A549 (cell line): Measurements from ENCODE around the gene GJA4. TPM values are rescaled to one million over a fixed set of nuclear protein-coding genes. Genes with fewer than 3 reads are reported as not detected.

ENCODE experiments used
- ATAC-seq, 2 experiments: fragments of 200-7000 bp in 1 of 2; fragments of >200 bp in 1 of 2; cut with Nextera tagmentation in 1 of 2; cut with Tn5 transposase in 1 of 2; 3 replicates each; pipeline versions ENCODE4 v1.8.0 to v1.9.1; 2018 to 2020; ENCODE audit warnings: mild to moderate bottlenecking in 1 of 2, moderate library complexity in 1 of 2
- CTCF ChIA-PET: fragments of 300-600 bp; sonication (Branson Sonifier 250); formaldehyde crosslinking; extraction: SDS; loops from one replicate; lab custom pipeline; 2021; ENCODE audit warnings: antibody characterized with exemption, inconsistent platforms; lab: Yijun Ruan, JAX
- POLR2A ChIA-PET: fragments of 350-600 bp; formaldehyde crosslinking; extraction: SDS; loops from one replicate; lab custom pipeline; 2021; ENCODE audit warnings: antibody characterized with exemption, inconsistent platforms; lab: Yijun Ruan, JAX
- DNase-seq, 2 experiments: peaks; one replicate each; pipeline versions ENCODE4 v3.0.0 to v3.0.0-alpha.2; 2011 to 2016; ENCODE audit warnings: low read depth in 1 of 2, low spot score in 1 of 2
- FAIRE-seq: peaks from 2 replicates; lab custom pipeline; 2011; peaks lifted over from hg19 to GRCh38; lab: Jason Lieb, UNC
- H3K27ac ChIP-seq, 2 experiments: fragments of >200 bp; sonication (Bioruptor Twin); formaldehyde crosslinking; 3 replicates each; pipeline ENCODE4 v1.5.1; 2016 to 2017
- H3K4me1 ChIP-seq: fragments of >200 bp; sonication (Bioruptor Twin); formaldehyde crosslinking; 3 replicates; pipeline ENCODE4 v1.6.1; 2016
- H3K4me2 ChIP-seq: fragments of >200 bp; sonication (Bioruptor Twin); formaldehyde crosslinking; 3 replicates; pipeline ENCODE4 v1.6.1; 2016
- H3K4me3 ChIP-seq: fragments of >200 bp; sonication (Bioruptor Twin); formaldehyde crosslinking; 3 replicates; pipeline ENCODE4 v1.5.1; 2016
- H3K9me3 ChIP-seq: fragments of >200 bp; sonication (Bioruptor Twin); formaldehyde crosslinking; 3 replicates; pipeline ENCODE4 v1.6.1; 2016
- BHLHE40 ChIP-seq: IDR thresholded peaks from 2 replicates; pipeline ENCODE4 v1.6.1; 2012; ENCODE audit warnings: low read depth, low read length, inconsistent platforms
- CEBPB ChIP-seq, 2 experiments: fragments of >200 bp in 1 of 2; sonication (Bioruptor Twin) in 1 of 2; formaldehyde crosslinking in 1 of 2; IDR thresholded peaks; 2 replicates each; pipeline ENCODE4 v1.6.1; 2012 to 2016
- CHD2 ChIP-seq: fragments of 150-350 bp; IDR thresholded peaks from 2 replicates; pipeline ENCODE4 v1.6.1; 2014; ENCODE audit warnings: low read length; ENCODE audit not compliant: partially characterized antibody
- EHF ChIP-seq: fragments of 250-450 bp; sonication (Bioruptor Pico); IDR thresholded peaks from 2 replicates; pipeline ENCODE4 v1.5.0; 2020; ENCODE audit warnings: mild to moderate bottlenecking
- ESRRA ChIP-seq: fragments of 150-350 bp; IDR thresholded peaks from 2 replicates; pipeline ENCODE4 v1.6.1; 2014; ENCODE audit warnings: mild to moderate bottlenecking, low read length, borderline replicate concordance
- FOSB ChIP-seq: fragments of 250-450 bp; sonication (Bioruptor Pico); IDR thresholded peaks from 2 replicates; pipeline ENCODE4 v1.5.0; 2020; ENCODE audit warnings: mild to moderate bottlenecking, moderate library complexity
- FOXS1 ChIP-seq: fragments of 250-450 bp; sonication (Bioruptor Pico); IDR thresholded peaks from 2 replicates; pipeline ENCODE4 v1.5.0; 2020; ENCODE audit warnings: mild to moderate bottlenecking, moderate library complexity
- HOXA7 ChIP-seq: fragments of 250-450 bp; sonication (Bioruptor Pico); IDR thresholded peaks from 2 replicates; pipeline ENCODE4 v1.5.0; 2020; ENCODE audit warnings: mild to moderate bottlenecking, moderate library complexity
- KDM1A ChIP-seq: fragments of 200-600 bp; sonication (generic); IDR thresholded peaks from 2 replicates; pipeline ENCODE4 v1.6.1; 2016; ENCODE audit warnings: low read depth, mild to moderate bottlenecking
- MAFK ChIP-seq: fragments of 450-650 bp; IDR thresholded peaks from 2 replicates; pipeline ENCODE4 v1.6.1; 2014; ENCODE audit not compliant: partially characterized antibody
- MAZ ChIP-seq: fragments of 150-350 bp; IDR thresholded peaks from 2 replicates; pipeline ENCODE4 v1.6.1; 2014; ENCODE audit warnings: antibody characterized with exemption, low read depth, low read length, borderline replicate concordance
- MYC ChIP-seq: IDR thresholded peaks from 2 replicates; pipeline ENCODE4 v1.6.1; 2012; ENCODE audit warnings: mild to moderate bottlenecking, inconsistent platforms, low read length, improper control_type of control experiment, borderline replicate concordance
- NFE2L2 ChIP-seq: fragments of 150-350 bp; conservative IDR thresholded peaks from 2 replicates; pipeline ENCODE4 v1.6.1; 2014; ENCODE audit warnings: low read length
- POLR2AphosphoS2 ChIP-seq: conservative IDR thresholded peaks from 2 replicates; pipeline ENCODE4 v1.6.1; 2012; ENCODE audit warnings: low read length, improper control_type of control experiment, inconsistent platforms
- RAD21 ChIP-seq, 2 experiments: fragments of >200 bp in 1 of 2; sonication (Bioruptor Twin) in 1 of 2; formaldehyde crosslinking in 1 of 2; IDR thresholded peaks in 1 of 2; conservative IDR thresholded peaks in 1 of 2; 2 replicates in 1 of 2; 3 replicates in 1 of 2; pipeline ENCODE4 v1.6.1; 2012 to 2018; ENCODE audit warnings: inconsistent platforms in 1 of 2
- RARB ChIP-seq: fragments of 250-450 bp; sonication (Bioruptor Pico); IDR thresholded peaks from 2 replicates; pipeline ENCODE4 v1.8.0; 2021; ENCODE audit warnings: mild to moderate bottlenecking, moderate library complexity
- RFX5 ChIP-seq: fragments of 450-650 bp; IDR thresholded peaks from 2 replicates; pipeline ENCODE4 v1.7.1; 2014; ENCODE audit warnings: antibody characterized with exemption, mild to moderate bottlenecking, moderate library complexity
- RNF2 ChIP-seq: fragments of 200-600 bp; sonication (generic); IDR thresholded peaks from 2 replicates; pipeline ENCODE4 v1.6.1; 2016; ENCODE audit warnings: low read depth, mild to moderate bottlenecking, antibody characterized with exemption, moderate library complexity, borderline replicate concordance
- SMC3 ChIP-seq: fragments of >200 bp; sonication (Bioruptor Twin); formaldehyde crosslinking; IDR thresholded peaks from 3 replicates; pipeline ENCODE4 v1.6.1; 2018; ENCODE audit warnings: inconsistent platforms
- SREBF2 ChIP-seq: fragments of 450-650 bp; IDR thresholded peaks from 2 replicates; pipeline ENCODE4 v1.6.1; 2014; ENCODE audit warnings: mild to moderate bottlenecking, moderate library complexity
- TP53 ChIP-seq: fragments of 250-450 bp; sonication (Bioruptor Pico); IDR thresholded peaks from 2 replicates; pipeline ENCODE4 v1.5.0; 2021; ENCODE audit warnings: mild to moderate bottlenecking, moderate library complexity
- ZC3H11A ChIP-seq: fragments of 450-650 bp; IDR thresholded peaks from 2 replicates; pipeline ENCODE4 v1.6.1; 2014; ENCODE audit warnings: antibody characterized with exemption, mild to moderate bottlenecking
- ZFP36 ChIP-seq: fragments of 450-650 bp; IDR thresholded peaks from 2 replicates; pipeline ENCODE4 v1.6.1; 2014; ENCODE audit warnings: borderline replicate concordance; ENCODE audit not compliant: partially characterized antibody
- ZSCAN20 ChIP-seq: fragments of 250-450 bp; sonication (Bioruptor Pico); IDR thresholded peaks from 2 replicates; pipeline ENCODE4 v1.8.0; 2022; ENCODE audit warnings: mild to moderate bottlenecking, moderate library complexity
- WGBS: methylation state at CpG from one replicate; pipeline ENCODE4 v1.1.6; 2017; ENCODE audit errors: missing lambda C conversion rate; 5-methylcytosine and 5-hydroxymethylcytosine counted together
- polyA plus RNA-seq, 4 experiments: library from polyadenylated mRNA; depleted of rRNA in 3 of 4; stranded (reverse); fragments of >200 nt; fragmentation: RNase III in 1 of 4; extraction: RNeasy Plus Mini Kit Qiagen cat#74134 plus additional on column Dnase treatment in 1 of 4; gene quantifications; 2 replicates in 3 of 4; 3 replicates in 1 of 4; pipeline ENCODE4 v1.2.3, GENCODE V29; 2011 to 2017
- TF ChIP-seq, protein P1 (sequence below): IDR thresholded peaks from 2 replicates; pipeline ENCODE4 v1.6.1; 2012
- TF ChIP-seq, protein P2 (sequence below): fragments of >200 bp; sonication (Bioruptor Twin); formaldehyde crosslinking; IDR thresholded peaks from 3 replicates; pipeline ENCODE4 v1.6.1; 2016
- TF ChIP-seq, protein P3 (sequence below): fragments of >200 bp; sonication (Bioruptor Twin); formaldehyde crosslinking; IDR thresholded peaks from 3 replicates; pipeline ENCODE4 v1.5.1; 2016
- TF ChIP-seq, protein P4 (sequence below): fragments of >200 bp; sonication (Bioruptor Twin); formaldehyde crosslinking; IDR thresholded peaks from 2 replicates; pipeline ENCODE4 v1.6.1; 2016
- TF ChIP-seq, protein P5 (sequence below): IDR thresholded peaks from 2 replicates; pipeline ENCODE4 v1.6.1; 2012; ENCODE audit warnings: low read depth, borderline replicate concordance

Gene GJA4
- polyA plus RNA-seq, 2 of the 4 experiments (the other 2 are of a cell fraction), result not detected

DNA sequence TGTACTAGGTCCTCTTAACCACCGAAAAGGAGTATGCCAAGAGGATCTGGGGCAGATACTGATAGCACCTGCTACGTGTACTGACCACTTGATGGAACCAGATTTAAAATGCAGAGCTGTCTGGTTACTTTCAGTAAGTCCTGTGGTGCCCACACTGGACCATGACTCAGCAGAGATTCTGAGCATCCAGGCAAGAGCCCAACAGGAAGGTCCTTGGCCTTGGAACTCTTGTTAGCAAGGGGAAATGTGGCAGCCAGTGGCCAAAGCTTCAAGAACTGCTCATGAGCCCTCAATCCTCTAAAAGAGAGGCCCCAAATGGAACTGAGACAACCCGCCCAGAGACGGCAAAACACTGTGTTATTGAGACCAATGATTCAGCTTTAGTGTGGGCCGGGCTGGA, 42.2 kb upstream of the GJA4 start:
- Histone ChIP-seq H3K4me2 (no peak overlapping the region), H3K4me1 (peaks cover 6% of the 10 kb centered on the region; the same call in 1 of the 3 replicates), H3K9me3 (no peaks in the 10 kb centered on the region), H3K27ac (peak overlapping the region in 1 of 2 experiments; percentile 28; a peak in 2 of 6 replicates)
- WGBS, result 82% methylated on average over 5 of the region's 5 CpGs
- DNase-seq (no peak), FAIRE-seq (no peak), ATAC-seq (no peak)
- POLR2A ChIA-PET, result no interaction called here
- CTCF ChIA-PET, result interaction anchor here (5.0 kb wide), 1 partner anchor 8 kb away, joined by 27 read pairs; no protein-coding TSS in a partner anchor
- TF ChIP-seq RARB (CRISPR knock-in tag) (no peak), MAFK (peak; percentile 39)
- TF ChIP-seq, all 56 proteins: peak for 1
- H3K4me3 ChIP-seq, result no peak overlapping the region

DNA sequence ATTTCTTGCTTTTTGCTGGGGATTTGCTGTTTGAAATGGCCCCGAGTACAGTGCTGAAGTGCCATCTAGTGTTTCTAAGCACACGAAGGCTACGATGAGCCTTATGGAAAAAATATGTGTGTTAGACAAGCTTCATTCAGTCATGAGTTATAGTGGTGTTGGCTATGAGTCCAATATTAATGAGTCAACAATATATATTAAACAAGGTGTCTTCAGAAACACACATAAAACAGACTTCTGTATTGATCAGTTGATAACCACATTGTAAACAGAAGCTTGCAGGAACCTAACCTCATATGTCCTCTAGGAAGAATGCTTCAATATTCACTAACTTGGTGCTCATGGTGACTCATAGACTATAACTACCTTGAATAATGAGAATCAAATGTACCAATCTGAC, 39.6 kb upstream of the GJA4 start:
- no peak for FAIRE-seq
- POLR2A ChIA-PET, result no interaction called here
- no peak overlapping the region for H3K4me3 ChIP-seq
- TF ChIP-seq EHF (CRISPR knock-in tag), result no peak
- TF ChIP-seq ZC3H11A, result no peak
- TF ChIP-seq, protein P1, sequence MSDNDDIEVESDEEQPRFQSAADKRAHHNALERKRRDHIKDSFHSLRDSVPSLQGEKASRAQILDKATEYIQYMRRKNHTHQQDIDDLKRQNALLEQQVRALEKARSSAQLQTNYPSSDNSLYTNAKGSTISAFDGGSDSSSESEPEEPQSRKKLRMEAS, result no peak
- no peak for TF ChIP-seq TP53
- TF ChIP-seq BHLHE40, result no peak
- no peak for TF ChIP-seq CHD2
- TF ChIP-seq RFX5, result no peak
- no peak for TF ChIP-seq FOXS1 (CRISPR knock-in tag)
- no peak for TF ChIP-seq SREBF2
- no peak for TF ChIP-seq RARB (CRISPR knock-in tag)
- no peak for TF ChIP-seq CEBPB (IDR thresholded peaks at IDR 0.05)
- TF ChIP-seq, protein P2, sequence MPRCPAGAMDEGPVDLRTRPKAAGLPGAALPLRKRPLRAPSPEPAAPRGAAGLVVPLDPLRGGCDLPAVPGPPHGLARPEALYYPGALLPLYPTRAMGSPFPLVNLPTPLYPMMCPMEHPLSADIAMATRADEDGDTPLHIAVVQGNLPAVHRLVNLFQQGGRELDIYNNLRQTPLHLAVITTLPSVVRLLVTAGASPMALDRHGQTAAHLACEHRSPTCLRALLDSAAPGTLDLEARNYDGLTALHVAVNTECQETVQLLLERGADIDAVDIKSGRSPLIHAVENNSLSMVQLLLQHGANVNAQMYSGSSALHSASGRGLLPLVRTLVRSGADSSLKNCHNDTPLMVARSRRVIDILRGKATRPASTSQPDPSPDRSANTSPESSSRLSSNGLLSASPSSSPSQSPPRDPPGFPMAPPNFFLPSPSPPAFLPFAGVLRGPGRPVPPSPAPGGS, result no peak
- no peak for TF ChIP-seq MAZ
- 58% methylated on average over 3 of the region's 3 CpGs for WGBS
- CTCF ChIA-PET, result interaction anchor here (0.6 to 5.0 kb wide), 6 partner anchors 10 to 111 kb away, joined by 3 to 27 read pairs (median 3); no protein-coding TSS in a partner anchor
- ATAC-seq, result no peak
- H3K4me1 ChIP-seq, result peaks cover 6% of the 10 kb centered on the region; the same call in 1 of the 3 replicates
- no peaks in the 10 kb centered on the region for H3K9me3 ChIP-seq
- no peak overlapping the region for H3K4me2 ChIP-seq
- H3K27ac ChIP-seq, result no peak overlapping the region
- DNase-seq, result no peak

DNA sequence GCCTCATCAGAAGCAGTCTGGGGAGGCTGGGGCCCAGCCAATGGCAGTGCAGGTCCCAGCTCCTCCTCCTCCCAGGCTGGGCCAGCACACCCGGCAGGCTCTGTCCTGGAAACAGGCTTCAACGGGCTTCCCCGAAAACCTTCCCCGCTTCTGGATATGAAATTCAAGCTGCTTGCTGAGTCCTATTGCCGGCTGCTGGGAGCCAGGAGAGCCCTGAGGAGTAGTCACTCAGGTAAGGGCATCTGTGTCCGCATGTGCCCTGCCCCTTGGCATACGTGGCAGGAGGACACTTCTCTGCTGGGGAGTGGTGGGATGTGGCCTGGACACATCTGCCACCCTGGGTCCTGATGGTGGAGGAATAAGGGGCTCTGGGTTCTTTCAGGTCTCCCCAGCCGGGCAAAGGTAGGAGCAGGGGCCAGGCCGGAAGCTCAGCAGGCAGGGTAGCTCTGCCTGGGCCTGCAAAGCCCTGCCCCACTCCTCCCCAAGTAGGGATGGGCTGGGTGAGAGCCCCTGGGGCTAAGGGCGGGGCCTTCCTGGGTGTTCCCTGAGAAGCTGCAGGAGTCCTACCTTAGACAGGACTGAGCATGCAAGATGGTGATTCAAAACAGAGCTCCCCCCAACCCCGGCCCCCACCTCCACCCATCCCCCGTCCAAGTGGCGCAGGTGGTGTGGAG, 37.7 kb upstream of the GJA4 start, which contains the start of gene GJB5:
Gene GJB5, plus strand, starts transcription at position 84 of the 674 bp plus-strand sequence. CDS start 2,284 bp downstream, outside the sequence.
- TF ChIP-seq, protein P3, sequence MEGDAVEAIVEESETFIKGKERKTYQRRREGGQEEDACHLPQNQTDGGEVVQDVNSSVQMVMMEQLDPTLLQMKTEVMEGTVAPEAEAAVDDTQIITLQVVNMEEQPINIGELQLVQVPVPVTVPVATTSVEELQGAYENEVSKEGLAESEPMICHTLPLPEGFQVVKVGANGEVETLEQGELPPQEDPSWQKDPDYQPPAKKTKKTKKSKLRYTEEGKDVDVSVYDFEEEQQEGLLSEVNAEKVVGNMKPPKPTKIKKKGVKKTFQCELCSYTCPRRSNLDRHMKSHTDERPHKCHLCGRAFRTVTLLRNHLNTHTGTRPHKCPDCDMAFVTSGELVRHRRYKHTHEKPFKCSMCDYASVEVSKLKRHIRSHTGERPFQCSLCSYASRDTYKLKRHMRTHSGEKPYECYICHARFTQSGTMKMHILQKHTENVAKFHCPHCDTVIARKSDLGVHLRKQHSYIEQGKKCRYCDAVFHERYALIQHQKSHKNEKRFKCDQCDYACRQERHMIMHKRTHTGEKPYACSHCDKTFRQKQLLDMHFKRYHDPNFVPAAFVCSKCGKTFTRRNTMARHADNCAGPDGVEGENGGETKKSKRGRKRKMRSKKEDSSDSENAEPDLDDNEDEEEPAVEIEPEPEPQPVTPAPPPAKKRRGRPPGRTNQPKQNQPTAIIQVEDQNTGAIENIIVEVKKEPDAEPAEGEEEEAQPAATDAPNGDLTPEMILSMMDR, result no peak
- TF ChIP-seq MYC, result no peak
- TF ChIP-seq, protein P4, sequence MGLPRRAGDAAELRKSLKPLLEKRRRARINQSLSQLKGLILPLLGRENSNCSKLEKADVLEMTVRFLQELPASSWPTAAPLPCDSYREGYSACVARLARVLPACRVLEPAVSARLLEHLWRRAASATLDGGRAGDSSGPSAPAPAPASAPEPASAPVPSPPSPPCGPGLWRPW, result no peak
- TF ChIP-seq FOSB, result no peak
- no peak for TF ChIP-seq NFE2L2
- no peak for TF ChIP-seq RAD21 (conservative IDR thresholded peaks at IDR 0.05 in 1 of 2, IDR thresholded peaks at IDR 0.05 in 1 of 2)
- TF ChIP-seq, protein P5, sequence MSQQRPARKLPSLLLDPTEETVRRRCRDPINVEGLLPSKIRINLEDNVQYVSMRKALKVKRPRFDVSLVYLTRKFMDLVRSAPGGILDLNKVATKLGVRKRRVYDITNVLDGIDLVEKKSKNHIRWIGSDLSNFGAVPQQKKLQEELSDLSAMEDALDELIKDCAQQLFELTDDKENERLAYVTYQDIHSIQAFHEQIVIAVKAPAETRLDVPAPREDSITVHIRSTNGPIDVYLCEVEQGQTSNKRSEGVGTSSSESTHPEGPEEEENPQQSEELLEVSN, result no peak
- no peak for TF ChIP-seq POLR2AphosphoS2
- TF ChIP-seq ZFP36, result no peak
- TF ChIP-seq RNF2, result no peak
- no peak for TF ChIP-seq MAZ
- TF ChIP-seq ZSCAN20 (CRISPR knock-in tag), result no peak
- TF ChIP-seq SMC3, result no peak
- TF ChIP-seq KDM1A, result no peak
- TF ChIP-seq ESRRA, result no peak
- no peak for TF ChIP-seq HOXA7 (CRISPR knock-in tag)
- no peak for TF ChIP-seq BHLHE40
- H3K27ac ChIP-seq, result no peak within 1 kb of the TSS
- H3K4me2 ChIP-seq, result no peak within 1 kb of the TSS
- H3K9me3 ChIP-seq, result no peaks in the 10 kb centered on the region
- ChIA-PET CTCF (interaction anchor here (5.0 kb wide), 1 partner anchor 12 kb away, joined by 27 read pairs; no protein-coding TSS in a partner anchor), POLR2A (no interaction called here)
- peaks cover 6% of the 10 kb centered on the region; the same call in 1 of the 3 replicates for H3K4me1 ChIP-seq
- 93% methylated on average over 3 of the region's 13 CpGs for WGBS
- DNase-seq, result no peak
- H3K4me3 ChIP-seq, result no peak within 1 kb of the TSS
- FAIRE-seq, result no peak
- ATAC-seq, result no peak
